Activated CD8-positive, alpha-beta memory T cell treated with anti-CD3 and anti-CD28 coated beads for 36 hours (primary cell): Measurements from ENCODE around the gene ACAT1. TPM values are rescaled to one million over a fixed set of nuclear protein-coding genes. Genes with fewer than 3 reads are reported as not detected.
"Not testable (repeated sequence)": the region's sequence is repeated elsewhere in the genome, so short reads cannot be mapped to it uniquely, and the experiment has no call there.

Experiments used
- CTCF ChIA-PET: fragments of 350-600 bp; sonication (Branson Sonifier 250); formaldehyde crosslinking; loops from one replicate; lab custom pipeline; 2021; ENCODE audit warnings: antibody characterized with exemption; lab: Charles Lee
- POLR2A ChIA-PET: fragments of 350-600 bp; sonication (Branson Sonifier 250); formaldehyde crosslinking; loops from one replicate; lab custom pipeline; 2021; ENCODE audit warnings: antibody characterized with exemption; lab: Charles Lee
- total RNA-seq, 2 experiments: library from RNA; stranded (reverse); gene quantifications; one replicate each; pipeline ENCODE4 v1.2.3, GENCODE V29; 2021

ACAT1 gene
- 10 to 100 TPM; 80.5 to 84.3 TPM for total RNA-seq

DNA sequence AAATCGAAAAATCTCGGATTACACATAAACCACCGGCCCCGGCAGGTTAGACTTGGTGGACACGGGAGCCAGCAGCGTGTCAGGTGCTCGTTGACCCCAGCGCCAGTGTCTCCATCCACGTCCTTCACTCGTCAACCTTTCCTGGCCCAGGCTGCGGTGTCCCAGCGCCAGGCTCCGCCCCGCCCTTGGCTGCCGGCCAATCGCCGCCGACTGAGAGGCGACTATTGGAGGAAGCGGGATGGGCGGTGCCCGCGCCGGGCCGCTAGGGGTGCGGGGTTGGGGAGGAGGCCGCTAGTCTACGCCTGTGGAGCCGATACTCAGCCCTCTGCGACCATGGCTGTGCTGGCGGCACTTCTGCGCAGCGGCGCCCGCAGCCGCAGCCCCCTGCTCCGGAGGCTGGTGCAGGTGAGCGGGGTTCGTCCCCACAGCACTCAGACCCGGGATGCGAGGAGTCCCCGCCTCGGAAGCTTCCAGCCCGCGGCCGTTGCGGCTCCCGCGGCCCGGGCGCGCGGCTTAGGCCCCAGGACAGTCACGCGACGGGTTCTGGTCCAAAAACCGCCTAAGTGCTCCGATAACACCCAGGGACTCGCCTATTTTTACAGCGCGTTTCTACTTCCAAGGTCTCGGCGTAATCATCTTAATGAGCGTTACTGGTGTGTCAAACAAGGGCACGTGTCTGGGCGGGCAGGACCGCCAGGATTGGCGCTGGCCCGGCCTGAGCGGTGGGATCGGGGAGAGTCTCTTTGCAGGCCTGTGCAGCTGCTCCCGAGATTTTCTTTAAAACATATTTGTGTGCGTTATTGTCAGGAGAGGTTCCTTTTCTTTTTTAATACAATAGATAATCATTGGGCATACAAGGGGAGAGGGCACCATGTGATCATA, at the start of gene ACAT1:
ACAT1 (plus strand) TSS at position 294 of the 882 bp plus-strand sequence; CDS start at position 334, 40 bp downstream.
- POLR2A ChIA-PET = interaction anchor here (1.2 kb wide), 1 partner anchor 543 kb away, joined by 4 read pairs; the partner anchor contains the start of gene DDX10
- CTCF ChIA-PET = interaction anchor here (0.8 to 1.2 kb wide), 3 partner anchors 101 to 526 kb away, joined by 3 read pairs; partner anchors contain the start of genes ATM, CUL5 and NPAT

- CTCF ChIA-PET = no interaction called here
- POLR2A ChIA-PET = no interaction called here
Observed at GRCh38 chr11:108084811-108085210, 36.6 kb upstream of the ACAT1 start.

- ChIA-PET CTCF (interaction anchor here (1.1 kb wide), 1 partner anchor 16 kb away, joined by 3 read pairs; no protein-coding TSS in a partner anchor), POLR2A (no interaction called here)
Observed at GRCh38 chr11:108085672-108086071, 35.7 kb upstream of the ACAT1 start.

- CTCF ChIA-PET = interaction anchor here (0.6 kb wide), 1 partner anchor 215 kb away, joined by 3 read pairs; no protein-coding TSS in a partner anchor
- POLR2A ChIA-PET = no interaction called here
Observed at GRCh38 chr11:108092134-108092533, 29.2 kb upstream of the ACAT1 start.

- CTCF ChIA-PET = no interaction called here
- POLR2A ChIA-PET = no interaction called here
Observed at GRCh38 chr11:108093128-108093904, 28.1 kb upstream of the ACAT1 start.

DNA sequence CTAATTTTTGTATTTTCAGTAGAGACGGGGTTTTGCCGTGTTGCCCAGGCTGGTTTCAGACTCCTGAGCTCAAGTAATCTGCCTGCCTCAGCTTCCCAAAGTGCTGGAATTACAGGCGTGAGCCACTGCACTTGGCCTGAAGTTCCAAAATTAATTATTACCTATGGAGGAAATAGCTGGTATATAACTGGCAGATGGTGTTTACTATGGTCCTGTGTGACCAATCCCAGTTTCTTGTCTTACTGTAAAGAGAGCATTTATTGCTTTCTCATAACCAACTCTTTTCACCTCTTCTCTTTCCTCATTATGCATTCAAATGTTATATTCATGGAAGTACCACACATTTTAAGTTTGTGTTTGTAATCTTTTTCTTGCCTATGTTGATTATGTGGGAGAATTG, 24.2 kb upstream of the ACAT1 start:
- CTCF ChIA-PET = interaction anchor here (1.5 kb wide), 1 partner anchor 89 kb away, joined by 3 read pairs; the partner anchor contains the start of gene CUL5
- POLR2A ChIA-PET = no interaction called here

DNA sequence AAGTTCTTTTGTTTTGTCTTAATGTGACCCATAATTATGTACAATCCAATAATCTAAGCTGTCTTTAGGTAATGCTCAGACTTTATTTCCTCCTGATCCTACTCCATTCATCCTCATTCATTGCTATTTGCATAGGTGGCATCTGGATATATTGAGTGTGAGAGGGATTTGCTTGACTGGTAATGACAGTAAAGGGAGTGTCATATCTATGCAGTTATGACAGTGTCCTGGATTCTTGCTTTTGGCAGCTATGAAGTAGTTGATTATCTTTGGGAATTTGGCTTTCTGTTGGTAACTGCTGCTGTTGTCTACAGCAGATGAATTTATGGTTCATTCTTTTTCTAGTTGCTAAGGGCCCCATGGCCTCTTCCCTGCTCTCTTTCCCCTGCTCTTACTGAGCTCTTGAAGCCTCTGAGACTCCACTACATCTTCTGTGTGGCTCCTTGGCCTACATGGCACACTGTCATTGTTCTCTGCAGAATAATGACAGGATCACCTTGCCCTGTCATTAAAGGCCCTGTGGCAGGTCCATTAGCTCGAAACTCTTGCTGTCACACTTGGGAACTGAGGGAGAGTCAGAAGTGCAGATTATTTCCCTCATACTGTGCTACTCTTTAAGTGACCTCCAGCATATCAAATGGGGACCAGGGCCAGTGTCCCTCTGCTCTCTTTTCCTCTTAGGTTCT, 20.1 kb upstream of the ACAT1 start:
- POLR2A ChIA-PET = no interaction called here
- CTCF ChIA-PET = interaction anchor here (1.5 kb wide), 1 partner anchor 16 kb away, joined by 3 read pairs; no protein-coding TSS in a partner anchor

GRCh38 chr11:108111126-108111525, 10.2 kb upstream of the ACAT1 start:
- ChIA-PET CTCF (no interaction called here), POLR2A (no interaction called here)

DNA sequence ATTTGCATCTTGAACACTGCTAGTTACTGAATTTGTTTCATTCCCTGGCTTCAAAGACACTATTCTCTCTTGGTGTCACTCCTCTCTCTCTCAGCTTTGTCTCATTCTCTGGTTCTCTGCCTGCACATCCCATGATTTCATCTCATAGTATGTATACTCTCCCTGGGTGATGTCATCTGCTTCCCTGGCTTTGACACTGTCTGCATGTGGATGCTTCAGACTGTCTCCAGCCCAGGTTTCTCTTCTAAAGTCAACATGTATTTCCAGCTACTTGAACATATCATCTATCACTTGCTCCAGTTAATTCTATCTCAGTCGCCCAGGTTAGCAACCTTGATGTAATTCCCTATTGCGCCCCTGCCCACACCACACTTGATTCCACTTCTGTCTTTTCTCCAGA, 9.3 kb upstream of the ACAT1 start:
- ChIA-PET POLR2A (no interaction called here), CTCF (no interaction called here)

- CTCF ChIA-PET = no interaction called here
- POLR2A ChIA-PET = no interaction called here
Observed at GRCh38 chr11:108115500-108116140, 5.7 kb upstream of the ACAT1 start.

DNA sequence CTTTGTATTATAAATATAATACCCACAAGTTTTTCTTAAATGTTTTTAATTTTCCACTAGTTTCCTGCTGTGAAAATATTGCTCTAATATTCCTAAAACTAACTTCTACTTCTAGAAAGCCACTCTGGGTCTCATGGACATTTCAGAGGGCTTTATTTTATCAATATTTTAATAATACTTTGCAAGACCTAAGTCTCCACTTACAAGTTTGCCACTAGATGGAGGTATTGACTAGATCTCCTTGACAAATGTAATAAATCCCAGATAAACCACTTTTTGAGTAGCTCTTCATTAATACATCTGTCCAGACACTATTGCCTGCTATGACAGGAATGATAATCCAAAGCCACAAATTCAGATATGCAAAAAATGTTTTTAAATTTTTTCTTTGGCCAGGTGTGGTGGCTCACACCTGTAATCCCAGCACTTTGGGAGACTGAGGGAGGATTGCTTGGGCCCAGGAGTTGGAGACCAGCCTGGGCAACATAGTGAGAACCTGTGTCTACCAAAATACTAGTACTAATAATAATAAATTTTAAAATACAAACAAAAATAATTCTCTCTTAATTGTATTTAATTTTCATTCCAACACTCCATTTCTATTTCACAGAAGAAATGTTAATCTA, 3.5 kb upstream of the ACAT1 start:
- ChIA-PET CTCF (interaction anchor here (1.4 kb wide), 1 partner anchor 380 kb away, joined by 4 read pairs; the partner anchor contains the start of gene POGLUT3), POLR2A (interaction anchor here (0.6 kb wide), 1 partner anchor 379 kb away, joined by 3 read pairs; no protein-coding TSS in a partner anchor)

DNA sequence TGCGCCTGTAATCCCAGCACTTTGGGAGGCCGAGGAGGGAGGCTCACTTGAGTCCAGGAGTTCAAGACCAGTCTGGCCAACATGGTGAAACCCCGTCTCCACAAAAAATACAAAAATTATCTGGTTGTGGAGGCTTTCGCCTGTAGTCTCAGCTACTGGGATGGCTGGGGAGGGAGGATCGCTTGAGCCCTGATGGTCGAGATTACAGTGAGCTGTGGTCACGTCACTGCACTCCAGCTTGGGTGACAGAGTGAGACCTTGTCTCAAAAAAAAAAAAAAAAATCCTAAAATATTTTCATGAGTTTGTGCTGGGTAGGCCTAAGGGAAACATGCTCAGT, 462 bp upstream of the ACAT1 start:
- CTCF ChIA-PET = interaction anchor here (0.8 kb wide), 1 partner anchor 112 kb away, joined by 3 read pairs; the partner anchor contains the start of gene CUL5
- POLR2A ChIA-PET = not testable (repeated sequence)

DNA sequence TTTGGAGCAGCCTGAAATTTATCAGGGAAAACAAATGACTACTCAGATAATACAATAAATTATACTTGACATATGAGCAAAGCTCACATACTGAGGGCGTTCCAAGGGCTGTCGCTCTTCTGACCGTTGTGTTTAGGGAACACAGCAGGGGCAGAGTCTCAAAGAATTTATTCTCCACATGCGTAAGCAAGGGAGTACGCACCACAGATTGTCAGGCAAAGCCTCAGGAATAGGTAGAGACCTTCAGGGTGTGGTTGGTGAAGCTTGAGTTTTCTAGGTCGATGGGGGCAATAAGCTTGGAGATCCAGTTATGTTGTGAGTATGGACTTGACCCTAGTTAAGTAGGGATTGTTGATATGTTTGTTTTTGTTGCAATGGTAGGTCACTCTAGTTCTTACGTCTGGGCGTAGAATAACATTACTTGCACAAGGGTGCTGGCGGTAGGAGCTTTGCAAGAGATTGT, 830 bp downstream of the ACAT1 start:
- POLR2A ChIA-PET = interaction anchor here (1.2 kb wide), 1 partner anchor 542 kb away, joined by 4 read pairs; the partner anchor contains the start of gene DDX10

GRCh38 chr11:108125096-108125495, 3.7 kb downstream of the ACAT1 start:
- ChIA-PET CTCF (interaction anchor here (1.5 kb wide), 1 partner anchor 16 kb away, joined by 3 read pairs; no protein-coding TSS in a partner anchor), POLR2A (no interaction called here)

More for the DNA sequence above, 830 bp downstream of the ACAT1 start:
- CTCF ChIA-PET = interaction anchor here (0.5 to 1.2 kb wide), 3 partner anchors 101 to 540 kb away, joined by 3 read pairs; partner anchors contain the start of genes ATM and NPAT

- ChIA-PET CTCF (no interaction called here), POLR2A (no interaction called here)
Observed at GRCh38 chr11:108128772-108129171, 7.4 kb downstream of the ACAT1 start.

DNA sequence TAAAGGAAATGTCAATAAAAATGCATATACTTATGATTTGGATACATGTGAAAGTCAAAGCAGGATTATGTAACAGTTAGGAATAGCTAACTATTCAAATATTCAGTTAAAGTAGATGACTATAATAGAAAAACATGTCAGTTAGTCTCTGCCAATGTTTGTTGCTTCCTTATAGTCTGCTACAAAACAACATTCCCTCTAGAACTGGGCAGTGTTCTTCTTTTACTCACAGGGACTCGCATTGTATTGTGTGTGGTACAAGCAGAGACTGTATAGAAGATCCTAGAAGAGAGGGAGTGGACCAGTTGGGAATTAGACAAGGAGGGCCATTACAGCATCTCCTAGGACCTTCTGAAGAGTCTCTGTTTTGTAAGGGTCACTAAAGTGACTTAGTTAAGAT, 10.6 kb downstream of the ACAT1 start:
- POLR2A ChIA-PET = no interaction called here
- CTCF ChIA-PET = interaction anchor here (0.7 kb wide), 1 partner anchor 513 kb away, joined by 4 read pairs; no protein-coding TSS in a partner anchor

DNA sequence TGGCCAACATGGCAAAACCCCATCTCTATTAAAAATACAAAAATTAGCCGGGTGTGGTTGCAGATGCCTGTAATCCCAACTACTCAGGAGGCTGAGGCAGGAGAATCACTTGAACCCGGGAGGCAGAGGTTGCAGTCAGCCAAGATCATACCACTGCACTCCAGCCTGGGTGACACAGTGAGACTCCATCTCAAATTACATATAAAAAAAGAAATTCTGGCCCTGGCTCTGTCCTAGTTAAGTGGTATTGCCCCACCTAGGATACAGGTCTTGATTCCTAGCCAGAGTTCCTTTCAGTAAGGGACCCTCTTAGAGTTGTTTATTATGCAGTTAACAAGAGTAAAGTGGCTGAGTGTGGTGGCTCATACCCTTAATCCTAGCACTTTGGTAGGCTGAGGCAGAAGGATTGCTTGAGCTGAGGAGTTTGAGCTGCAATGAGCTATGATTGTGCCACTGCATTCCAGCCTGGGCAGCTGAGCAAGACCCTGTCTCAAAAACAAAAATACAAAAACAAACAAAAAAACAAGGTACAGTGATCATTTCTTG, 11.7 kb downstream of the ACAT1 start:
- CTCF ChIA-PET, POLR2A ChIA-PET: not testable (repeated sequence)
